Endothelial cell of umbilical vein (primary cell): ENCODE data around the gene HOPX. TPM values are rescaled to one million over a fixed set of nuclear protein-coding genes. Genes with fewer than 3 reads are reported as not detected.

Experiments
- BruUV-seq: library from RNA; stranded (reverse); fragments of 400-500 nt; replicated peaks from 2 replicates; lab custom pipeline; 2021; lab: Mats Ljungman, UMichigan
- CTCF ChIA-PET: fragments of 300-600, 350-600 bp; sonication (Branson Sonifier 250); formaldehyde crosslinking; loops from one replicate; lab custom pipeline; 2021; ENCODE audit warnings: antibody characterized with exemption, inconsistent platforms; lab: Charles Lee
- POLR2A ChIA-PET: fragments of 300-600, 350-600 bp; sonication (Branson Sonifier 250); formaldehyde crosslinking; loops from one replicate; lab custom pipeline; 2021; ENCODE audit warnings: antibody characterized with exemption, inconsistent platforms; lab: Charles Lee
- DNase-seq: peaks from one replicate; pipeline ENCODE4 v3.0.0-alpha.2; 2011; ENCODE audit warnings: low read depth, low spot score
- FAIRE-seq: peaks from 2 replicates; lab custom pipeline; 2011; peaks lifted over from hg19 to GRCh38; lab: Jason Lieb, UNC
- H2AFZ ChIP-seq: 2 replicates; pipeline ENCODE4 v1.6.0; 2012; ENCODE audit warnings: low read depth, low read length, control low read depth, inconsistent platforms
- H3K27ac ChIP-seq: 2 replicates; pipeline ENCODE4 v1.5.1; 2011; ENCODE audit warnings: low read depth, mild to moderate bottlenecking, control low read depth, low read length, moderate library complexity; ENCODE audit not compliant: insufficient read depth
- H3K27me3 ChIP-seq, 2 experiments: 2 replicates each; pipeline versions ENCODE4 v1.6.0 to v1.6.1; 2011; ENCODE audit warnings: low read length in 2 of 2, mixed read lengths in 1 of 2; ENCODE audit not compliant: control insufficient read depth in 2 of 2, insufficient read depth in 2 of 2
- H3K36me3 ChIP-seq, 2 experiments: 2 replicates in 1 of 2; 3 replicates in 1 of 2; pipeline ENCODE4 v1.5.1; 2011; ENCODE audit warnings: low read length in 2 of 2, mild to moderate bottlenecking in 1 of 2, moderate library complexity in 1 of 2; ENCODE audit not compliant: control insufficient read depth in 2 of 2, insufficient read depth in 2 of 2; ENCODE audit errors: extremely low read depth in 1 of 2
- H3K4me1 ChIP-seq: 3 replicates; pipeline ENCODE4 v1.5.1; 2011; ENCODE audit warnings: mild to moderate bottlenecking, low read length; ENCODE audit not compliant: control insufficient read depth, insufficient read depth; ENCODE audit errors: extremely low read depth
- H3K4me2 ChIP-seq: 2 replicates; pipeline ENCODE4 v1.6.1; 2011; ENCODE audit warnings: low read length, control low read depth, mixed read lengths; ENCODE audit not compliant: insufficient read depth
- H3K4me3 ChIP-seq, 3 experiments: fragments of 200-600 bp in 1 of 3; sonication (generic), shearing (Covaris generic) in 1 of 3; replicated peaks in 1 of 3; 2 replicates each; pipeline ENCODE4 v1.5.1; 2011 to 2016; ENCODE audit warnings: control low read depth in 3 of 3, low read length in 3 of 3, mild to moderate bottlenecking in 2 of 3, inconsistent platforms in 1 of 3, low read depth in 1 of 3, moderate library complexity in 1 of 3; ENCODE audit not compliant: insufficient read depth in 1 of 3
- H3K79me2 ChIP-seq: 2 replicates; pipeline ENCODE4 v1.6.0; 2012; ENCODE audit warnings: low read length, inconsistent platforms; ENCODE audit not compliant: control insufficient read depth, insufficient read depth
- H3K9ac ChIP-seq: replicated peaks from 2 replicates; pipeline ENCODE3; 2011; ENCODE audit warnings: low read length, control low read depth; ENCODE audit not compliant: insufficient read depth; ENCODE audit errors: extremely low read depth
- H3K9me1 ChIP-seq: replicated peaks from 3 replicates; pipeline ENCODE4 v1.6.0; 2011; ENCODE audit warnings: mild to moderate bottlenecking, low read length; ENCODE audit not compliant: control insufficient read depth, insufficient read depth; ENCODE audit errors: extremely low read depth
- H3K9me3 ChIP-seq: replicated peaks from 2 replicates; pipeline ENCODE4 v1.5.1; 2012; ENCODE audit warnings: low read length, inconsistent platforms; ENCODE audit not compliant: control insufficient read depth, insufficient read depth
- H4K20me1 ChIP-seq: replicated peaks from 2 replicates; pipeline ENCODE3; 2011; ENCODE audit warnings: mild to moderate bottlenecking, low read length; ENCODE audit not compliant: control insufficient read depth, insufficient read depth; ENCODE audit errors: extremely low read depth
- CTCF ChIP-seq, 2 donors: IDR thresholded peaks; 1 replicate in 1 of 2; 2 replicates in 1 of 2; pipeline ENCODE4 v1.5.1; 2011; ENCODE audit warnings: low read length in 2 of 2, mild to moderate bottlenecking in 2 of 2, moderate library complexity in 2 of 2, control low read depth in 1 of 2, inconsistent platforms in 1 of 2, low read depth in 1 of 2; ENCODE audit not compliant: insufficient read depth in 1 of 2; ENCODE audit errors: extremely low read depth in 1 of 2
- EZH2 ChIP-seq: IDR thresholded peaks from 2 replicates; pipeline ENCODE4 v1.6.1; 2012; ENCODE audit warnings: borderline replicate concordance, low read depth, mild to moderate bottlenecking, moderate library complexity, low read length, inconsistent platforms; ENCODE audit not compliant: severe bottlenecking
- GATA2 ChIP-seq: IDR thresholded peaks from 2 replicates; pipeline ENCODE4 v1.7.0; 2011; ENCODE audit warnings: low read depth, mild to moderate bottlenecking, moderate library complexity, mixed read lengths, low read length; ENCODE audit not compliant: insufficient read length, insufficient read depth
- MAX ChIP-seq: IDR thresholded peaks from 2 replicates; pipeline ENCODE4 v1.6.1; 2011; ENCODE audit not compliant: insufficient read depth, insufficient read length
- MYC ChIP-seq: IDR thresholded peaks from one replicate; pipeline ENCODE4 v1.6.1; 2011; ENCODE audit warnings: mild to moderate bottlenecking, low read depth, low read length
- POLR2A ChIP-seq: IDR thresholded peaks from 2 replicates; pipeline ENCODE4 v1.6.1; 2012; ENCODE audit warnings: low read depth, mild to moderate bottlenecking, control low read depth, low read length
- POLR2AphosphoS5 ChIP-seq: IDR thresholded peaks from 2 replicates; pipeline ENCODE4 v1.6.1; 2012; ENCODE audit warnings: low read depth, mild to moderate bottlenecking, control low read depth, low read length, moderate library complexity; ENCODE audit not compliant: insufficient read depth
- dilution Hi-C: fragments of 300-500 bp; cut with MboI; formaldehyde crosslinking; loops from one replicate; pipeline ENCODE4 v1.15.0; 2019; ENCODE audit warnings: low sequenced_read_pairs; ENCODE audit not compliant: extremely low pct_ligation_motif_present
- intact Hi-C: fragments of 100-400 bp; cut with micrococcal nuclease; formaldehyde crosslinking; loops from one replicate; pipeline ENCODE4 v1.10.0; 2022
- polyA plus RNA-seq, 4 experiments: library from polyadenylated mRNA; depleted of rRNA in 3 of 4; stranded (reverse) in 3 of 4; unstranded in 1 of 4; fragments of >200 nt; gene quantifications; 2 replicates each; pipeline versions ENCODE4 v1.2.1 to v1.2.3, GENCODE V29; 2011 to 2012; ENCODE audit warnings: missing spikeins in 1 of 4
- total RNA-seq: library from RNA; stranded (reverse); gene quantifications from 2 replicates; pipeline ENCODE4 v1.2.3, GENCODE V29; 2021

The HOPX gene
- total and polyA plus RNA-seq, 2 donors (not counting 3 experiments of a cell fraction or from before 2014, with no cell fraction given): 3.8 to 5.8 TPM

DNA sequence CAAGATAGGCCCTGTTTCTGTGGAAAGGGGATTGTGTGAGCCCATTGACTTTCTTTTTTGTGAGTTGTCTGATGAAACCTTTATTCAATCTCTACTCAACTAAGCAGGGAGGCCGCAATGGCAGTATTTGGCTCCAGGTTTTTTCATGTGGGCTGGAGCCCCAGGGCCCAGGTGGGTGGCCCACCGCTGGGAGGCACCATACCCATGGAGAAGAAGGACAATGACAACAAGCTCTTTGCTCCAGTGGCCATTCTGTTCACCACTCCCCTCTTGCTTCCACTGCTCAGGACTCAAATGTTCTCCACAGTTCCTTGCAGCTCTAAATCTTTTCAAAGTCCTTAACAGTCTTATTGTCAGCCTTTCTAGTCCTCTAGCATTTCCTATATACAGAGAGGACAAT is 54.1 kb downstream of the HOPX start:
- no peak overlapping the region for H3K4me3 ChIP-seq
- no peaks in the 10 kb centered on the region for H3K4me1 ChIP-seq
- ChIA-PET POLR2A (no interaction called here), CTCF (interaction anchor here (0.6 to 2.7 kb wide), 11 partner anchors 10 to 214 kb away, joined by 3 to 69 read pairs (median 4); no protein-coding TSS in a partner anchor)
- no peak overlapping the region for H2AFZ ChIP-seq
- H3K79me2 ChIP-seq: no peaks in the 10 kb centered on the region
- FAIRE-seq: no peak
- H3K27ac ChIP-seq: no peak overlapping the region
- no peaks in the 10 kb centered on the region for H3K27me3 ChIP-seq
- no peak overlapping the region for H3K4me2 ChIP-seq
- intact Hi-C loops (loop anchor here (1.0 kb wide), 1 partner anchor 173 kb away; no protein-coding TSS in a partner anchor), dilution Hi-C loops (no loop called here)
- no peaks in the 10 kb centered on the region for H3K36me3 ChIP-seq
- no peak overlapping the region for H3K9ac ChIP-seq
- H3K9me1 ChIP-seq: no peaks in the 10 kb centered on the region
- peak; percentile 4 for DNase-seq
- TF ChIP-seq POLR2A (no peak), CTCF (IDR thresholded peaks at IDR 0.05; ENCODE audit: extremely low read depth in 1 of 2, insufficient read depth in 1 of 2, low read depth in 1 of 2, low read length in 2 of 2) (peak in 1 of 2 donors; percentile 17)
- BruUV-seq: no TSS peak
- H3K9me3 ChIP-seq: no peaks in the 10 kb centered on the region
- no peaks in the 10 kb centered on the region for H4K20me1 ChIP-seq

DNA sequence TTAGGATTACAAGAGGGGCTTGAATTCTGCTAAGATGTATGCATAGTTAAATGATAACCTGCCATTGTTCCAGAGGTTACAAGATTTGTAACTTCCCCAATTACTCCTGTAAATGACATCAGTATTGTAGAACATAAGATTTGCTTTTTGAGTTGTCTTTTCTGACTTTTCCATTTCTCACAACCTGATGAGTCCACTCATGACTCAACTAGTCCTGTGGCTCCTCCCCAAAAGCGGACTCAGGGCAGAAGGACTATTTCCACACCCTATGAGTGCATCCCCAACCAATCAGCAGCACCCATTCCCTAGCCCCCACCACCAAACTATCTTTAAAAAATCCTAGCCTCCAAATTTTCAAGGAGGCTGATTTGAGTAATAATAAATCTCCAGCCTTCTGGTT is 54.7 kb downstream of the HOPX start:
- no peak for FAIRE-seq
- Histone ChIP-seq H3K9ac (no peak overlapping the region), H3K9me1 (no peaks in the 10 kb centered on the region), H4K20me1 (no peaks in the 10 kb centered on the region), H3K27ac (no peak overlapping the region), H2AFZ (no peak overlapping the region), H3K4me2 (no peak overlapping the region), H3K27me3 (no peaks in the 10 kb centered on the region), H3K4me3 (no peak overlapping the region), H3K4me1 (no peaks in the 10 kb centered on the region), H3K79me2 (no peaks in the 10 kb centered on the region), H3K36me3 (no peaks in the 10 kb centered on the region), H3K9me3 (no peaks in the 10 kb centered on the region)
- ChIA-PET CTCF (interaction anchor here (0.9 to 2.7 kb wide), 6 partner anchors 10 to 214 kb away, joined by 3 to 69 read pairs (median 8); no protein-coding TSS in a partner anchor), POLR2A (no interaction called here)
- TF ChIP-seq POLR2AphosphoS5 (no peak), GATA2 (no peak), EZH2 (no peak), CTCF (IDR thresholded peaks at IDR 0.05; ENCODE audit: extremely low read depth in 1 of 2, insufficient read depth in 1 of 2, low read depth in 1 of 2, low read length in 2 of 2) (no peak), MAX (no peak), MYC (no peak), POLR2A (no peak)
- BruUV-seq: no TSS peak
- intact Hi-C loops: no loop called here
- dilution Hi-C loops: no loop called here
- DNase-seq: no peak
